Measurements from ENCODE around the gene CYP2W1. TPM values are rescaled to one million over a fixed set of nuclear protein-coding genes. Genes with fewer than 3 reads are reported as not detected.
"Not testable (repeated sequence)": the region's sequence is repeated elsewhere in the genome, so short reads cannot be mapped to it uniquely, and the experiment has no call there.

Gene CYP2W1
- total RNA-seq, 4 donors from 2014 or later = 0.41 to 0.95 TPM; not detected in 2

DNA sequence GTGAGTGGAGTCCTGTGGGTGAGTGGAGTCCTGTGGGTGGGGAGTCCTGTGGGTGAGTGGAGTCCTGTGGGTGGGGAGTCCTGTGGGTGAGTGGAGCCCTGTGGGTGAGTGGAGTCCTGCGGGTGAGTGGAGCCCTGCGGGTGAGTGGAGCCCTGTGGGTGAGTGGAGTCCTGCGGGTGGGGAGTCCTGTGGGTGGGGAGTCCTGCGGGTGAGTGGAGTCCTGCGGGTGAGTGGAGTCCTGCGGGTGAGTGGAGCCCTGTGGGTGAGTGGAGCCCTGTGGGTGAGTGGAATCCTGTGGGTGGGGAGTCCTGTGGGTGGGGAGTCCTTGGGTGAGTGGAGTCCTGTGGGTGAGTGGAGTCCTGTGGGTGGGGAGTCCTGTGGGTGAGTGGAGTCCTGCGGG is 19.5 kb downstream of the CYP2W1 start:
- in situ Hi-C loops (cut with MboI; ENCODE audit: low pct_ligation_motif_present in 1 of 4, low pct_unique_long_range_greater_than_20kb in 1 of 4, low sequenced_read_pairs in 3 of 4); H3K4me1 ChIP-seq; H3K27ac ChIP-seq; H3K27me3 ChIP-seq; H3K4me3 ChIP-seq; intact Hi-C loops (cut with DNase I; ENCODE audit: low total_unique reads); DNase-seq; H3K36me3 ChIP-seq; H3K9me3 ChIP-seq: not testable (repeated sequence)
- 100% methylated on average over 1 of the region's 7 CpGs; no CpG with 5 or more reads in 1 of the 2 donors for WGBS, 2 donors (ENCODE audit: low coverage in 1 of 2)

DNA sequence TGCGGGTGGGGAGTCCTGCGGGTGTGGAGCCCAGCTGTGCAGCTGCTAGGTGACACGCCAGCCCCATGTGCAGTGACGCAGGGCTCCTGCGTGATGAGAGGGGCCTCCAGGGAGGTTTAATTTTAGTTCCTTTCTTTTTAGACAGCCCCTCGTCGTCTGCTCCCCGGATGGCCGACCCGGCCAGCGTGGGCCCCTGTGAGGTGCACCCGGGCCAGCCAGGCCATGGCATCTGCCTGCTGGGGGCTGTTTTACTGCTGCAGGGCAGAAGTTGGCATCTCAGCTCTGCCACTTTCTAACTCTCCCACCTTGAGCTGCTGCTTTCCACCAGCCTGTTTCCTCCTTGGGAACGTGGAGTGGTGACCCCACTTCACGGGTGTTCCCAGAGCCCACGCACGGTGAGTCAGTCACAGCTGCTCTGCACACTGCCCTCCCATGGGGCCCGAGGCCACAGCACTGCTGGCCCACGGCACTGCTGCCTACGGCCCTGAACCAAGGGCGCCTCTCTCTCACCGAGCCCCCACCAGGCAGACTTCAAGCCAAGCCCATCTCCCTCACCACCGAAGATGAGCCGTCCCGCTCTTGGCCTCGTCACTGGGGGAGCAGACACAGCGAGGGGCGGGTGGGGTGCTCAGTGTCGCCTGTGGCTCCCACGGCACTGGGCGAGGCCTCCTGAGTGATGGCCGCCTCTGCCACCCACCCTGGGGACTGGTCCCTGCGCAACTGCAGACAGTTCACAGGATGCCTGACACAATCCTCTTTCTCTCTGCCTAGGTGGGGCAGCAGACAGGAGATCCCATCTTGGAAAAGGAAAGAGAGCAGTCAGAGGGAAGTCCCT is 21.3 kb downstream of the CYP2W1 start:
- Histone ChIP-seq H3K36me3 (no peaks in the 10 kb centered on the region), H3K4me3 (no peak overlapping the region), H3K9me3 (no peaks in the 10 kb centered on the region), H3K27me3 (no peaks in the 10 kb centered on the region), H3K4me1 (no peaks in the 10 kb centered on the region), H3K27ac (no peak overlapping the region)
- DNase-seq = no peak
- intact Hi-C loops (cut with DNase I; ENCODE audit: low total_unique reads) = no loop called here
- in situ Hi-C loops (cut with MboI; ENCODE audit: low pct_ligation_motif_present in 1 of 4, low pct_unique_long_range_greater_than_20kb in 1 of 4, low sequenced_read_pairs in 3 of 4) = no loop called here
- no peak for TF ChIP-seq EP300 (IDR thresholded peaks at IDR 0.05; ENCODE audit: low read depth)
- no peak for TF ChIP-seq POLR2AphosphoS5 (IDR thresholded peaks at IDR 0.05)
- TF ChIP-seq, protein P1, sequence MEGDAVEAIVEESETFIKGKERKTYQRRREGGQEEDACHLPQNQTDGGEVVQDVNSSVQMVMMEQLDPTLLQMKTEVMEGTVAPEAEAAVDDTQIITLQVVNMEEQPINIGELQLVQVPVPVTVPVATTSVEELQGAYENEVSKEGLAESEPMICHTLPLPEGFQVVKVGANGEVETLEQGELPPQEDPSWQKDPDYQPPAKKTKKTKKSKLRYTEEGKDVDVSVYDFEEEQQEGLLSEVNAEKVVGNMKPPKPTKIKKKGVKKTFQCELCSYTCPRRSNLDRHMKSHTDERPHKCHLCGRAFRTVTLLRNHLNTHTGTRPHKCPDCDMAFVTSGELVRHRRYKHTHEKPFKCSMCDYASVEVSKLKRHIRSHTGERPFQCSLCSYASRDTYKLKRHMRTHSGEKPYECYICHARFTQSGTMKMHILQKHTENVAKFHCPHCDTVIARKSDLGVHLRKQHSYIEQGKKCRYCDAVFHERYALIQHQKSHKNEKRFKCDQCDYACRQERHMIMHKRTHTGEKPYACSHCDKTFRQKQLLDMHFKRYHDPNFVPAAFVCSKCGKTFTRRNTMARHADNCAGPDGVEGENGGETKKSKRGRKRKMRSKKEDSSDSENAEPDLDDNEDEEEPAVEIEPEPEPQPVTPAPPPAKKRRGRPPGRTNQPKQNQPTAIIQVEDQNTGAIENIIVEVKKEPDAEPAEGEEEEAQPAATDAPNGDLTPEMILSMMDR (IDR thresholded peaks at IDR 0.05) = no peak
- TF ChIP-seq POLR2A (IDR thresholded peaks at IDR 0.05) = no peak
- WGBS, 2 donors (ENCODE audit: low coverage in 1 of 2) = 80% methylated on average over 1 to 25 of the region's 32 CpGs

DNA sequence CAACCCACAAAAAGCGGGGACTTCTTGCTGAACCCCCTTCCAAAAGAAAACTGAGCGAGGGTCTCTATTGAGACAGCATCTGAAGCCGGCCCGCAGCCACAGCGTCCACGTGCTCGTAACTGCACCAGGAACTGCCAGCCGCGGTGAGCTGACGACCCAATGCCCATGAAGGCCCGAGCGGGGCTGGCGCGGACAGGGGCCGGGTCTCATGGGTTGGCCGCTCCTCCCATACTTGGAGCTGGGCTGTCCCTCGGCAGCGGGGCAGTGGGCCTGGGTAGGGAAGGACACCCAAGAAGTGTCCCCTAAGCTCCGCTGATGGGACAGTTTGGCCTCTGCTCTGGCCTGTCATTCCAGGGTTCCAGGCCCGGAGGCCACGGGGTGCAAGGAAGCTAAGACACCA is 22.3 kb downstream of the CYP2W1 start:
- H3K9me3 ChIP-seq = no peaks in the 10 kb centered on the region
- no peaks in the 10 kb centered on the region for H3K36me3 ChIP-seq
- H3K27ac ChIP-seq = no peak overlapping the region
- in situ Hi-C loops (cut with MboI; ENCODE audit: low pct_ligation_motif_present in 1 of 4, low pct_unique_long_range_greater_than_20kb in 1 of 4, low sequenced_read_pairs in 3 of 4) (no loop called here), intact Hi-C loops (cut with DNase I; ENCODE audit: low total_unique reads) (no loop called here)
- no peak for TF ChIP-seq EP300 (IDR thresholded peaks at IDR 0.05; ENCODE audit: low read depth)
- no peak for TF ChIP-seq POLR2A (IDR thresholded peaks at IDR 0.05)
- TF ChIP-seq, protein P1 (IDR thresholded peaks at IDR 0.05) = no peak
- TF ChIP-seq POLR2AphosphoS5 (IDR thresholded peaks at IDR 0.05) = no peak
- H3K27me3 ChIP-seq = no peaks in the 10 kb centered on the region
- no peaks in the 10 kb centered on the region for H3K4me1 ChIP-seq
- no peak for DNase-seq
- no peak overlapping the region for H3K4me3 ChIP-seq
- 89 to 100% methylated on average over 1 to 17 of the region's 21 CpGs for WGBS, 2 donors (ENCODE audit: low coverage in 1 of 2)

DNA sequence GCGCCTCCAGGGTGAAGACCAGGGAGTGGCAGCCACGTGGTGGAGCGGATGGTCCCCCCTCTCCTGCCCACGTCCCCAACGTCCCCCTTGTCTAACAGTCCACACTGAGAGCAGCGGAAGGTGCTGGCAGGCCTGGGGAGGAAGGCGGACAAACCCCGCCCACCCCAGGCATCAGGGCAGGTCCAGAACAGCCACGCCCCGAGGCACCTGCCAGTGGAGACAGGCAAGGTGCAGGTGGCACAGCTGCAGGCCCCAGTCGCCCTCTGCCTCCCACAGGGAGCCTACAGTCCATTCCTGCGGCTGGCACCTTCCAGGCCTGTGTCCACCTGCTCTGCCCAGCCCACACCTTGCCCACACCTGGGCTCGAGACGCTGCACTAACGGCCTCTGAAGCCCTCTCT is 24.9 kb downstream of the CYP2W1 start:
- in situ Hi-C loops (cut with MboI; ENCODE audit: low pct_ligation_motif_present in 1 of 4, low pct_unique_long_range_greater_than_20kb in 1 of 4, low sequenced_read_pairs in 3 of 4) = no loop called here

More for the DNA sequence above, 24.9 kb downstream of the CYP2W1 start:
- H3K27me3 ChIP-seq = no peaks in the 10 kb centered on the region
- no peak for TF ChIP-seq POLR2AphosphoS5 (IDR thresholded peaks at IDR 0.05)
- TF ChIP-seq POLR2A (IDR thresholded peaks at IDR 0.05) = no peak
- no peak for TF ChIP-seq EP300 (IDR thresholded peaks at IDR 0.05; ENCODE audit: low read depth)
- TF ChIP-seq, protein P1 (IDR thresholded peaks at IDR 0.05) = no peak
- DNase-seq = peak; percentile 70
- H3K4me3 ChIP-seq = no peak overlapping the region
- WGBS, 2 donors (ENCODE audit: low coverage in 1 of 2) = 72% methylated on average over 8 of the region's 15 CpGs; no CpG with 5 or more reads in 1 of the 2 donors
- no peaks in the 10 kb centered on the region for H3K4me1 ChIP-seq
- H3K9me3 ChIP-seq = no peaks in the 10 kb centered on the region
- no peaks in the 10 kb centered on the region for H3K36me3 ChIP-seq
- intact Hi-C loops (cut with DNase I; ENCODE audit: low total_unique reads) = no loop called here
- no peak overlapping the region for H3K27ac ChIP-seq

Measured in transverse colon (tissue), 4 donors.